Astrocyte (in vitro differentiated cells and primary cell): ENCODE data around the gene ETHE1. TPM values are rescaled to one million over a fixed set of nuclear protein-coding genes. Genes with fewer than 3 reads are reported as not detected.

Source experiments
- DNase-seq: peaks from one replicate; pipeline ENCODE4 v3.0.0-alpha.2; 2010; ENCODE audit warnings: low read depth
- FAIRE-seq: peaks from 2 replicates; lab custom pipeline; 2011; peaks lifted over from hg19 to GRCh38; lab: Jason Lieb, UNC
- H2AFZ ChIP-seq: 2 replicates; pipeline ENCODE4 v1.6.0; 2012; ENCODE audit warnings: low read depth, low read length, inconsistent platforms
- H3K27ac ChIP-seq: 2 replicates; pipeline ENCODE4 v1.5.1; 2011; ENCODE audit warnings: low read depth, low read length, inconsistent platforms
- H3K27me3 ChIP-seq: 2 replicates; pipeline ENCODE4 v1.6.0; 2011; ENCODE audit warnings: low read length, inconsistent platforms; ENCODE audit not compliant: insufficient read depth
- H3K36me3 ChIP-seq: 2 replicates; pipeline ENCODE4 v1.5.1; 2011; ENCODE audit warnings: low read length, inconsistent platforms; ENCODE audit not compliant: insufficient read depth
- H3K4me1 ChIP-seq: 2 replicates; pipeline ENCODE4 v1.5.1; 2011; ENCODE audit warnings: low read length, inconsistent platforms; ENCODE audit not compliant: insufficient read depth
- H3K4me2 ChIP-seq: 2 replicates; pipeline ENCODE4 v1.6.0; 2012; ENCODE audit warnings: low read length, inconsistent platforms
- H3K4me3 ChIP-seq: 2 replicates; pipeline ENCODE4 v1.5.1; 2011; ENCODE audit warnings: low read depth, mild to moderate bottlenecking, low read length, inconsistent platforms; ENCODE audit not compliant: insufficient read depth
- H3K79me2 ChIP-seq: 2 replicates; pipeline ENCODE4 v1.6.0; 2012; ENCODE audit warnings: mild to moderate bottlenecking, low read length, inconsistent platforms; ENCODE audit not compliant: insufficient read depth
- H3K9ac ChIP-seq: 2 replicates; pipeline ENCODE4 v1.6.0; 2012; ENCODE audit warnings: mild to moderate bottlenecking, low read length, inconsistent platforms
- H3K9me3 ChIP-seq: 2 replicates; pipeline ENCODE4 v1.5.1; 2012; ENCODE audit warnings: low read depth, mild to moderate bottlenecking, low read length, inconsistent platforms; ENCODE audit not compliant: insufficient read depth
- H4K20me1 ChIP-seq: 2 replicates; pipeline ENCODE4 v1.6.0; 2012; ENCODE audit warnings: low read length, inconsistent platforms; ENCODE audit not compliant: insufficient read depth
- H3K27ac Mint-ChIP-seq: one replicate; pipeline ENCODE4 v1.8.0; 2021; ENCODE audit warnings: mild to moderate bottlenecking, mixed read lengths; ENCODE audit not compliant: unreplicated experiment
- H3K27me3 Mint-ChIP-seq: one replicate; pipeline ENCODE4 v1.8.0; 2021; ENCODE audit warnings: low read depth, mixed read lengths; ENCODE audit not compliant: unreplicated experiment
- H3K36me3 Mint-ChIP-seq: one replicate; pipeline ENCODE4 v1.8.0; 2021; ENCODE audit warnings: low read depth, mixed read lengths; ENCODE audit not compliant: unreplicated experiment
- H3K4me1 Mint-ChIP-seq: one replicate; pipeline ENCODE4 v1.8.0; 2021; ENCODE audit warnings: low read depth, mixed read lengths; ENCODE audit not compliant: unreplicated experiment
- H3K4me3 Mint-ChIP-seq: one replicate; pipeline ENCODE4 v1.8.0; 2021; ENCODE audit warnings: mild to moderate bottlenecking, moderate library complexity, mixed read lengths; ENCODE audit not compliant: unreplicated experiment
- H3K9me3 Mint-ChIP-seq: one replicate; pipeline ENCODE4 v1.8.0; 2021; ENCODE audit warnings: mild to moderate bottlenecking, mixed read lengths; ENCODE audit not compliant: unreplicated experiment
- EZH2 ChIP-seq: IDR thresholded peaks from 2 replicates; pipeline ENCODE4 v1.6.1; 2012; ENCODE audit warnings: mild to moderate bottlenecking, low read length, inconsistent platforms; ENCODE audit not compliant: insufficient read depth
- total RNA-seq: library from RNA; stranded (reverse); gene quantifications from 2 replicates; pipeline ENCODE4 v1.2.1, GENCODE V29; 2021
- TF ChIP-seq, protein P1 (sequence below): IDR thresholded peaks from 2 replicates; pipeline ENCODE4 v1.5.1; 2011; ENCODE audit warnings: low read depth, mild to moderate bottlenecking, inconsistent platforms, low read length, moderate library complexity; ENCODE audit not compliant: insufficient read depth

ETHE1 gene
- total RNA-seq, 1 donor from 2014 or later, result 50.7 TPM

DNA sequence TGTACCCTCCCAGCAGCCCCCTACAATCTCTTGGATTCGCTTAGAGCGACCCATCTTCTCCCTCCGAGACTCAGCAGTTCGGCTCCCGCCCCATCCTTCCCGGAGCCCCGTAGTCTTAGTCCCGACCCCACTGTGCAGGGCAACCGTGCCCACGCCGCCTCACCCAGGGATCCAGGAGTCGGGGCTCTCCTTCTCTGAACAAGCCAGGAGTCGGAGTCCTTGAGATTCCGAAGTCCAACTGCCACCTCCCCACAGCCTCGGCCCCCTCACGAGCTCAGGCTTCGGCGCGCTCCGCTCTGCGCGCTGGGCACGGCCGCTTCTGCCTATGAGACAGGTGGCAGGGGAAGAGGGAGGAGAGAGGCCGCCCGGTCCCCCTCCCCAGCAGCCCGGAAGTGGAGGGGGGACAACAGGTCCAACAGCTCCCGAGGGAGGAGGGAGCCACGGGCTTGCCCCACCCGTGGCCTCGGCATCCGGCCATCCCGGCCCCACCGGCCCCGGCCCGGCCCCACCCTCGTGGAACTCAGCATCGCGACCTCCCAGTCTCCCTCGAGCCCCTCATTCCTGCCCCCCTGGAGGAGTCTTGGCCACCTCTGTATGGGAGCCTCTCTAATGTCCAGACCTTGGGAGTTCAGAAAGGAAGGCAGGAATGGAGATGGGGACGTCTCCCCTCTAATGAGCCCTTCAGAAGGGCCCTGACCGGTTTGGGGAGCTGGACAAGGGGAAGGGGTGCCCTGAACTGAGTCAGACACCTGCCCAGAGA is 22.4 kb downstream of the ETHE1 start, which contains the start of gene PHLDB3:
Gene PHLDB3, minus strand, starts transcription at position 321 of the 760 bp plus-strand sequence. CDS start 628 bp downstream, outside the sequence.
- peak within 1 kb of the TSS; percentile 45 for H3K27ac ChIP-seq
- H3K4me2 ChIP-seq, result peak within 1 kb of the TSS; percentile 96
- H3K9ac ChIP-seq, result peak within 1 kb of the TSS; percentile 85
- Mint-ChIP-seq H3K4me1 (peaks cover 5% of the 10 kb centered on the region), H3K36me3 (peaks cover 25% of the 10 kb centered on the region), H3K27me3 (peaks cover 12% of the 10 kb centered on the region), H3K27ac (peak within 1 kb of the TSS; percentile 34), H3K9me3 (no peaks in the 10 kb centered on the region), H3K4me3 (peak within 1 kb of the TSS; percentile 97)
- peak within 1 kb of the TSS; percentile 95 for H2AFZ ChIP-seq
- TF ChIP-seq, protein P1, sequence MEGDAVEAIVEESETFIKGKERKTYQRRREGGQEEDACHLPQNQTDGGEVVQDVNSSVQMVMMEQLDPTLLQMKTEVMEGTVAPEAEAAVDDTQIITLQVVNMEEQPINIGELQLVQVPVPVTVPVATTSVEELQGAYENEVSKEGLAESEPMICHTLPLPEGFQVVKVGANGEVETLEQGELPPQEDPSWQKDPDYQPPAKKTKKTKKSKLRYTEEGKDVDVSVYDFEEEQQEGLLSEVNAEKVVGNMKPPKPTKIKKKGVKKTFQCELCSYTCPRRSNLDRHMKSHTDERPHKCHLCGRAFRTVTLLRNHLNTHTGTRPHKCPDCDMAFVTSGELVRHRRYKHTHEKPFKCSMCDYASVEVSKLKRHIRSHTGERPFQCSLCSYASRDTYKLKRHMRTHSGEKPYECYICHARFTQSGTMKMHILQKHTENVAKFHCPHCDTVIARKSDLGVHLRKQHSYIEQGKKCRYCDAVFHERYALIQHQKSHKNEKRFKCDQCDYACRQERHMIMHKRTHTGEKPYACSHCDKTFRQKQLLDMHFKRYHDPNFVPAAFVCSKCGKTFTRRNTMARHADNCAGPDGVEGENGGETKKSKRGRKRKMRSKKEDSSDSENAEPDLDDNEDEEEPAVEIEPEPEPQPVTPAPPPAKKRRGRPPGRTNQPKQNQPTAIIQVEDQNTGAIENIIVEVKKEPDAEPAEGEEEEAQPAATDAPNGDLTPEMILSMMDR, result no peak
- no peak for TF ChIP-seq EZH2
- no peak for DNase-seq
- H3K4me3 ChIP-seq, result peak within 1 kb of the TSS; percentile 72
- no peaks in the 10 kb centered on the region for H3K9me3 ChIP-seq
- peaks cover 3% of the 10 kb centered on the region for H4K20me1 ChIP-seq
- no peak for FAIRE-seq
- H3K36me3 ChIP-seq, result peaks cover 3% of the 10 kb centered on the region
- H3K79me2 ChIP-seq, result no peaks in the 10 kb centered on the region
- H3K27me3 ChIP-seq, result no peaks in the 10 kb centered on the region
- H3K4me1 ChIP-seq, result peaks cover 5% of the 10 kb centered on the region

DNA sequence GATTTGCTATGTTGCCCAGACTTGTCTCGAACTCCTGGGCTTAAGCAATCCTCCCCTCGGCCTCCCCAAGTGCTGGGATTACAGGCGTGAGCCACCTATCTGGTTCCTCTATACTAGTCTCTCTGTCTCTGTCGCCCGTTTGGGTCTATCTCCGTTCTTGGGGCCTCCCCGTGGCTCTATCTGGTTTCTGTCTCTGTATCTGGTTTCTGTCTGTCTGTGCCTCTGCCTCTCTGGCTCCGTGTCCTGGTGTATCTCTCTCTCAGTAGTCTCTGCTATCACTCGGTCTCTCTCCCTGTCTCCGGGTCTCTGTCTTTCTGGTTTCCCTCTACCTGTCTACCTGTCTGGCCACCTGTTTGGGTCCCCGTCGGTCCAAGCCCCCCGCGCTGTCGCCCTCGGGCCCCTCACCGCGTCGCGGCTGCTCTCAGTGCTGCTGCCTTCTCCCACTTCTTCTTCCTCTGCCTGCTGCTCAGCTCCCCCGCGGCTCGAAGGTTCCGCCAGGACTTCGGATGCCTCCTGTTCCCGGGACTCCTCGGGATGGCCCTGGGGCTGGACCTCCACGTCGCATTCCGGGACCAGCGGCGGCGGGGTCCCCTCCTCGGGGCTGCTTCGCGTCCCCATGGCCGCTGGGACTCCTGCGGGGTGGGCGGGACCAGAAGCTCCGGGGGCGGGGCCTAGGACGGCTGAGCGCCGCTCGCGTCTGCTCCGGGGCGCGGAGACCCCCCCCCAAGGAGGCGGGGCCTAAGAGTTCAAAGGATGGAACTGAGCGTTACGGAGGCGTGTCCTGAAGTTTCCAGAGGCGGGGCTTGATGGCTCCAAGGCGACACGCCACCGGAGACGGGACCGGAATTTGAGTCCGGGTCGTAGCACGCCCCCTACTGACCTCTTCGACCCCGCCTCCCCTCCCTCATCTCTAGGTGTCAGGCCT is 23.2 kb downstream of the ETHE1 start:
- peaks cover 27% of the 10 kb centered on the region for H3K36me3 Mint-ChIP-seq
- H3K27me3 ChIP-seq, result no peaks in the 10 kb centered on the region
- peak overlapping the region; percentile 72 for H3K4me3 ChIP-seq
- peak overlapping the region; percentile 85 for H3K9ac ChIP-seq
- DNase-seq (peak; percentile 60), FAIRE-seq (no peak)
- peaks cover 13% of the 10 kb centered on the region for H3K27me3 Mint-ChIP-seq
- peaks cover 3% of the 10 kb centered on the region for H4K20me1 ChIP-seq
- no peaks in the 10 kb centered on the region for H3K79me2 ChIP-seq
- peak overlapping the region; percentile 34 for H3K27ac Mint-ChIP-seq
- H3K27ac ChIP-seq, result peak overlapping the region; percentile 45
- TF ChIP-seq EZH2, result no peak
- TF ChIP-seq, protein P1, result no peak
- no peaks in the 10 kb centered on the region for H3K9me3 ChIP-seq
- H3K4me1 Mint-ChIP-seq, result peaks cover 5% of the 10 kb centered on the region
- peak overlapping the region; percentile 96 for H3K4me2 ChIP-seq
- peak overlapping the region; percentile 97 for H3K4me3 Mint-ChIP-seq
- no peaks in the 10 kb centered on the region for H3K9me3 Mint-ChIP-seq
- peak overlapping the region; percentile 95 for H2AFZ ChIP-seq
- H3K36me3 ChIP-seq, result peaks cover 3% of the 10 kb centered on the region
- peaks cover 5% of the 10 kb centered on the region for H3K4me1 ChIP-seq
